WTC11 (cell line): ENCODE data around the gene UGT1A10.

Source experiments
- AFF4 ChIP-seq: sonication (generic); formaldehyde crosslinking; IDR thresholded peaks from 2 replicates; pipeline ENCODE4 v1.8.1; 2023; ENCODE audit warnings: mild to moderate bottlenecking, missing genetic modification reagents, borderline replicate concordance
- CTCF ChIP-seq: fragments of 200-600 bp; IDR thresholded peaks from 2 replicates; pipeline ENCODE4 v1.8.0; 2022; ENCODE audit warnings: antibody characterized with exemption
- NR1H2 ChIP-seq: sonication (generic); formaldehyde crosslinking; IDR thresholded peaks from 2 replicates; pipeline ENCODE4 v1.9.0; 2021; ENCODE audit warnings: mild to moderate bottlenecking, moderate library complexity, missing genetic modification reagents
- NR3C1 ChIP-seq: sonication (generic); formaldehyde crosslinking; conservative IDR thresholded peaks from 2 replicates; pipeline ENCODE4 v1.8.1; 2023; ENCODE audit warnings: low read depth, mild to moderate bottlenecking, missing genetic modification reagents
- TEAD4 ChIP-seq: sonication (generic); formaldehyde crosslinking; IDR thresholded peaks from 2 replicates; pipeline ENCODE4 v1.8.0; 2022; ENCODE audit warnings: mild to moderate bottlenecking, missing genetic modification reagents
- TF ChIP-seq, protein P1 (sequence below): sonication (generic); formaldehyde crosslinking; IDR thresholded peaks from 2 replicates; pipeline ENCODE4 v1.8.1; 2023; ENCODE audit warnings: mild to moderate bottlenecking, missing genetic modification reagents

DNA sequence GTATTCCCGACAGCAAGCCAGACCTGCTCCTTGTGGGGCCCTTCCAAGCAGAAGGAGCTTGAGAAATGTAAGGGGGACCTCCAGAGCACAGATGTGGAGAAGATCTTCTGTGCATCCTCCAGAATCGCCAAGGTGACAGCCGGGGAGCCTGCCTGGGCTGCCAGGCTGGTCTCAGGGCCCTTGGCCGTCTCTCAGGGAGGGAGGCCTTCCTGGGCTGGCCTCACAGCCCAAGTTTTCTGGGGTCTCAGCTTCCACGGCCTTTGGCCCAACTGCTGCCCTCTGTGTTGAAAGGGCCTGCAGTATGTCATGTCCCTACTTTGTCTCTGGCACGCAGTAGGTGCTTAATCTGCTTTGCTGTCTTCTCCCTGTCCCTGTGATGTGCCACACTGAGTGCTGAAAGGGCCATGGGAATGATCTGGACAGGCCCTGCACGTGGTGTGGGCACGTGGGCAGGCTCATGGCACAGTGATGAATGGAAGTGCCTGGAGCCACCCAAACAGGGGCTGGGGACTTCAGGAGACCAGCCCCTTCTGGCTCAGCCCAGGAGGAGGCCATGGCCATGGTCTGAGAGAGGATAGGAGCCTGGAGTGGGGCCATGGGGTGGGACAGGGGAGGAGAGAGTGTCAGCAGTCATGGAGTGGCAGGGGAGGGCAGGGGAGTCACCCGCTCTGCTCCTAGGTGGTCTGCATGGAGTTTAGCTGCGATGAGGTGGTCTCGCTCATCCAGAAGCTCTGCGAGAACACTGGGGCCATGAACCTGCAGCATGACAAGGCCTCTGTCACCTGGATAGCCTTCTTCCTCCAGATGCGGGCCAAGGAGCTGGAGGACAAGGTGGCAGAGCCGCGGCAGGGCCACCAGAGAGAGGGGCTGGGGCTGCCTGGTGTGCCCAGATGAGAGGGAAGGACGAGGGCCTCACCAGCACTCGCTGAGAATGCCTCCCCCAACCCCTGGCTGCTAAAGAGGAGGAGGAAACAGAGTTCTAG lies 182.7 kb downstream of the UGT1A10 start:
- TF ChIP-seq CTCF (no peak), TEAD4 (CRISPR knock-in tag) (no peak), NR1H2 (CRISPR knock-in tag) (no peak), AFF4 (CRISPR knock-in tag) (no peak), NR3C1 (CRISPR knock-in tag) (no peak)
- TF ChIP-seq, protein P1, sequence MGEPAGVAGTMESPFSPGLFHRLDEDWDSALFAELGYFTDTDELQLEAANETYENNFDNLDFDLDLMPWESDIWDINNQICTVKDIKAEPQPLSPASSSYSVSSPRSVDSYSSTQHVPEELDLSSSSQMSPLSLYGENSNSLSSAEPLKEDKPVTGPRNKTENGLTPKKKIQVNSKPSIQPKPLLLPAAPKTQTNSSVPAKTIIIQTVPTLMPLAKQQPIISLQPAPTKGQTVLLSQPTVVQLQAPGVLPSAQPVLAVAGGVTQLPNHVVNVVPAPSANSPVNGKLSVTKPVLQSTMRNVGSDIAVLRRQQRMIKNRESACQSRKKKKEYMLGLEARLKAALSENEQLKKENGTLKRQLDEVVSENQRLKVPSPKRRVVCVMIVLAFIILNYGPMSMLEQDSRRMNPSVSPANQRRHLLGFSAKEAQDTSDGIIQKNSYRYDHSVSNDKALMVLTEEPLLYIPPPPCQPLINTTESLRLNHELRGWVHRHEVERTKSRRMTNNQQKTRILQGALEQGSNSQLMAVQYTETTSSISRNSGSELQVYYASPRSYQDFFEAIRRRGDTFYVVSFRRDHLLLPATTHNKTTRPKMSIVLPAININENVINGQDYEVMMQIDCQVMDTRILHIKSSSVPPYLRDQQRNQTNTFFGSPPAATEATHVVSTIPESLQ = no peak
